Stomach (tissue), 9 donors: ENCODE data around the gene CTNND2. TPM values are rescaled to one million over a fixed set of nuclear protein-coding genes. Genes with fewer than 3 reads are reported as not detected.

ENCODE experiments used
- DNase-seq, 2 donors: peaks; one replicate each; pipeline versions ENCODE4 v3.0.0 to v3.0.0-alpha.2; 2013 to 2019
- H3K27ac ChIP-seq, 5 donors: fragments of 200-600 bp in 4 of 5; sonication (generic) in 4 of 5; one replicate each; pipeline ENCODE4 v1.5.1; 2013 to 2019; ENCODE audit warnings: mild to moderate bottlenecking in 1 of 5, moderate library complexity in 1 of 5
- H3K27me3 ChIP-seq, 3 donors: fragments of 200-600 bp; sonication (generic); one replicate each; pipeline ENCODE4 v1.5.1; 2017 to 2019; ENCODE audit warnings: mixed run types in 1 of 3
- H3K36me3 ChIP-seq, 4 donors: fragments of 200-600 bp; sonication (generic); 1 replicate in 3 of 4; 2 replicates in 1 of 4; pipeline ENCODE4 v1.5.1; 2016 to 2019
- H3K4me1 ChIP-seq, 4 donors: fragments of 200-600 bp; sonication (generic); one replicate each; pipeline ENCODE4 v1.5.1; 2016 to 2019
- H3K4me3 ChIP-seq, 4 donors: fragments of 200-600 bp; sonication (generic) in 3 of 4; one replicate each; pipeline ENCODE4 v1.5.1; 2016 to 2019; ENCODE audit warnings: mild to moderate bottlenecking in 1 of 4
- H3K9me3 ChIP-seq, 4 donors: fragments of 200-600 bp; sonication (generic); one replicate each; pipeline ENCODE4 v1.5.1; 2016 to 2019
- EP300 ChIP-seq: sonication (generic); formaldehyde crosslinking; IDR thresholded peaks from one replicate; pipeline ENCODE4 v1.6.1; 2017; ENCODE audit warnings: antibody characterized with exemption
- POLR2A ChIP-seq, 4 donors: fragments of 450-650 bp; IDR thresholded peaks; one replicate each; pipeline ENCODE4 v1.6.1; 2016; ENCODE audit warnings: antibody characterized with exemption in 4 of 4, control low read depth in 2 of 4, mild to moderate bottlenecking in 1 of 4, moderate library complexity in 1 of 4
- POLR2AphosphoS5 ChIP-seq, 3 donors: sonication (generic); formaldehyde crosslinking; IDR thresholded peaks; one replicate each; pipeline ENCODE4 v1.6.1; 2016; ENCODE audit warnings: antibody characterized with exemption in 3 of 3
- WGBS, 5 donors: extraction: QIAGEN DNeasy Blood & Tissue Kit in 3 of 5; methylation state at CpG; one replicate each; pipeline versions ENCODE4 v1.1.5 to v1.1.7; 2013 to 2018; 5-methylcytosine and 5-hydroxymethylcytosine counted together
- intact Hi-C: fragments of 100-400 bp; cut with DNase I; formaldehyde crosslinking; loops from one replicate; pipeline ENCODE4 v1.15.1; 2023; ENCODE audit warnings: low total_unique reads
- polyA plus RNA-seq, 3 donors: library from polyadenylated mRNA; stranded (reverse); fragments of 200-250 nt; gene quantifications; one replicate each; pipeline ENCODE4 v1.2.3, GENCODE V29; 2013
- total RNA-seq, 5 donors: library from RNA; depleted of rRNA; stranded (reverse); fragments of >200 nt; gene quantifications; one replicate each; pipeline versions ENCODE4 v1.1.0 to v1.2.3, GENCODE V29; 2014 to 2016
- TF ChIP-seq, protein P1 (sequence below), 7 experiments: fragments of 450-650 bp in 4 of 7; fragments of 200-600 bp in 3 of 7; sonication (generic) in 3 of 7; IDR thresholded peaks; one replicate each; pipeline ENCODE4 v1.5.1; 2016 to 2019; ENCODE audit warnings: antibody characterized with exemption in 7 of 7, control low read depth in 2 of 7, mild to moderate bottlenecking in 1 of 7
- donor health status: healthy with polysubstance abuse.
- donor health status: Bipolar disorder and iron deficiency.
- donor health status: healthy.

CTNND2 gene
- total and polyA plus RNA-seq, 8 donors, result 0.29 to 3.4 (median 2.0) TPM; not detected in 2

- Histone ChIP-seq H3K27ac (no peak overlapping the region), H3K27me3 (no peaks in the 10 kb centered on the region), H3K36me3 (no peaks in the 10 kb centered on the region), H3K4me1 (no peaks in the 10 kb centered on the region), H3K9me3 (no peaks in the 10 kb centered on the region), H3K4me3 (no peak overlapping the region)
- intact Hi-C loops, result no loop called here
- TF ChIP-seq EP300 (no peak), POLR2A (IDR thresholded peaks at IDR 0.05) (no peak), POLR2AphosphoS5 (IDR thresholded peaks at IDR 0.05) (no peak)
- TF ChIP-seq, protein P1, sequence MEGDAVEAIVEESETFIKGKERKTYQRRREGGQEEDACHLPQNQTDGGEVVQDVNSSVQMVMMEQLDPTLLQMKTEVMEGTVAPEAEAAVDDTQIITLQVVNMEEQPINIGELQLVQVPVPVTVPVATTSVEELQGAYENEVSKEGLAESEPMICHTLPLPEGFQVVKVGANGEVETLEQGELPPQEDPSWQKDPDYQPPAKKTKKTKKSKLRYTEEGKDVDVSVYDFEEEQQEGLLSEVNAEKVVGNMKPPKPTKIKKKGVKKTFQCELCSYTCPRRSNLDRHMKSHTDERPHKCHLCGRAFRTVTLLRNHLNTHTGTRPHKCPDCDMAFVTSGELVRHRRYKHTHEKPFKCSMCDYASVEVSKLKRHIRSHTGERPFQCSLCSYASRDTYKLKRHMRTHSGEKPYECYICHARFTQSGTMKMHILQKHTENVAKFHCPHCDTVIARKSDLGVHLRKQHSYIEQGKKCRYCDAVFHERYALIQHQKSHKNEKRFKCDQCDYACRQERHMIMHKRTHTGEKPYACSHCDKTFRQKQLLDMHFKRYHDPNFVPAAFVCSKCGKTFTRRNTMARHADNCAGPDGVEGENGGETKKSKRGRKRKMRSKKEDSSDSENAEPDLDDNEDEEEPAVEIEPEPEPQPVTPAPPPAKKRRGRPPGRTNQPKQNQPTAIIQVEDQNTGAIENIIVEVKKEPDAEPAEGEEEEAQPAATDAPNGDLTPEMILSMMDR (IDR thresholded peaks at IDR 0.05), result no peak
- 62 to 81% (median 70%) methylated on average over 5 of the region's 5 CpGs for WGBS, 5 donors
- DNase-seq, result no peak
Observed at GRCh38 chr5:11854936-11855335, 49.3 kb downstream of the CTNND2 start.

DNA sequence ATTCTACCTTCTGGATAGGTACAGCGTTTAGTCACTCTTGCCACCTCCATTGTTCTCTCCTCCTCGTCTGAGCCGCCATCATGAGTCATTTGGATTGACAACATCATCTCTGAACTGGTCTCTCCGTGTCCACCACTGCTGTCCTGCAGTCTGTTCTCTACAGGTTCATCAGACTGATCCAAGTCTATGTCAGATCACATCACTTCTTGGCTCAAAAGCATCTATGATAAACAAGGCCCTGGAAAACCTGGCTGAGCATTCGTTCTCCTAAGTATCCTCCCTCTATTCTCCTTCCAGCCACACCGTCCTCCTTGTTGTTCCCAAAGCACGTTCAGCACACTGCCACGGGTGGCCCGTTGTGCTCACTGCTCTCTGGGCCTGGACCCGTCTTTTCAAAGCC, 50.5 kb downstream of the CTNND2 start:
- TF ChIP-seq EP300, result no peak
- TF ChIP-seq, protein P1 (IDR thresholded peaks at IDR 0.05), result no peak
- TF ChIP-seq POLR2AphosphoS5 (IDR thresholded peaks at IDR 0.05), result no peak
- no peak for TF ChIP-seq POLR2A (IDR thresholded peaks at IDR 0.05)
- 58 to 66% (median 62%) methylated on average over 10 of the region's 10 CpGs for WGBS, 5 donors
- DNase-seq, result no peak
- intact Hi-C loops, result no loop called here
- Histone ChIP-seq H3K9me3 (no peaks in the 10 kb centered on the region), H3K4me1 (no peaks in the 10 kb centered on the region), H3K27ac (no peak overlapping the region), H3K27me3 (no peaks in the 10 kb centered on the region), H3K4me3 (no peak overlapping the region), H3K36me3 (no peaks in the 10 kb centered on the region)

GRCh38 chr5:11853140-11853539, 51.1 kb downstream of the CTNND2 start:
- no peak overlapping the region for H3K4me3 ChIP-seq
- TF ChIP-seq POLR2AphosphoS5 (IDR thresholded peaks at IDR 0.05) (no peak), EP300 (no peak), POLR2A (IDR thresholded peaks at IDR 0.05) (no peak)
- TF ChIP-seq, protein P1 (IDR thresholded peaks at IDR 0.05), result no peak
- intact Hi-C loops, result no loop called here

GRCh38 chr5:11852717-11853087, 51.5 kb downstream of the CTNND2 start:
- no peaks in the 10 kb centered on the region for H3K27me3 ChIP-seq
- DNase-seq, result no peak
- TF ChIP-seq, protein P1 (IDR thresholded peaks at IDR 0.05), result no peak
- TF ChIP-seq EP300 (no peak), POLR2A (IDR thresholded peaks at IDR 0.05) (no peak), POLR2AphosphoS5 (IDR thresholded peaks at IDR 0.05) (no peak)
- H3K36me3 ChIP-seq, result no peaks in the 10 kb centered on the region
- no peak overlapping the region for H3K27ac ChIP-seq
- H3K9me3 ChIP-seq, result no peaks in the 10 kb centered on the region
- 31 to 59% (median 53%) methylated on average over 1 of the region's 1 CpG for WGBS, 5 donors
- no peak overlapping the region for H3K4me3 ChIP-seq
- intact Hi-C loops, result no loop called here
- no peaks in the 10 kb centered on the region for H3K4me1 ChIP-seq

More at GRCh38 chr5:11853140-11853539, 51.1 kb downstream of the CTNND2 start:
- H3K27ac ChIP-seq, result no peak overlapping the region
- no peaks in the 10 kb centered on the region for H3K36me3 ChIP-seq
- H3K9me3 ChIP-seq, result no peaks in the 10 kb centered on the region
- no peaks in the 10 kb centered on the region for H3K27me3 ChIP-seq
- no peak for DNase-seq
- H3K4me1 ChIP-seq, result no peaks in the 10 kb centered on the region
